Measurements from ENCODE around the gene OCRL.
"Not testable (repeated sequence)": the region's sequence is repeated elsewhere in the genome, so short reads cannot be mapped to it uniquely, and the experiment has no call there.

The OCRL gene

GRCh38 chrX:129530410-129530809, 9.6 kb upstream of the OCRL start:
- DNase-seq (ENCODE audit: insufficient read length, low spot score) (no peak), FAIRE-seq (no peak)
- no peak for TF ChIP-seq POLR2AphosphoS5 (IDR thresholded peaks at IDR 0.05; ENCODE audit: low read depth, low read length)
- no peak for TF ChIP-seq TAF1 (IDR thresholded peaks at IDR 0.05; ENCODE audit: low read depth, low read length)
- no peak for TF ChIP-seq POU2F2 (IDR thresholded peaks at IDR 0.05; ENCODE audit: low read depth, low read length)
- TF ChIP-seq POLR2A (IDR thresholded peaks at IDR 0.05; ENCODE audit: low read depth, low read length): no peak
- TF ChIP-seq SPI1 (IDR thresholded peaks at IDR 0.05; ENCODE audit: low read depth, low read length): no peak
- no peak for TF ChIP-seq PAX5 (IDR thresholded peaks at IDR 0.05; ENCODE audit: insufficient read depth, low read length, severe bottlenecking)

DNA sequence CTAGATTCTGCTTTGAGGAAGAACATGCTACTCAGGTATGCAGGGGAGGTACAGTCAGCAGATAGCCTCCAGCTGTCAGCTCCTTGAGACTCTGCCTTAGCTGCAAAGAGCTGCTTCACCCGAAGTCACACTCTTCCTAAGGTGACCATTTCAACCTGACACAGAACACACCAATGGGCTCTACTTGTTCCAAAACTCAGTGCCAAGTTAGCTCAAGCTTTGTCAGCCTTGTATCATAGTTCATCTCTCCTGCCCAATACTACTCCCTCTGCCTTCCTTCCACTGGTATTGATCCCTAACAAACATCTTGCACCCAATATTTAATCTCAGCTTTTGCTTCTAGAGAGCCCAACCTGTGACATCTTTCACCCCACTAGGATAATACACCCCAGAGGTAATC, 8.9 kb upstream of the OCRL start:
- FAIRE-seq: no peak
- DNase-seq (ENCODE audit: insufficient read length, low spot score): no peak
- no peak for TF ChIP-seq POLR2AphosphoS5 (IDR thresholded peaks at IDR 0.05; ENCODE audit: low read depth, low read length)
- no peak for TF ChIP-seq POLR2A (IDR thresholded peaks at IDR 0.05; ENCODE audit: low read depth, low read length)

DNA sequence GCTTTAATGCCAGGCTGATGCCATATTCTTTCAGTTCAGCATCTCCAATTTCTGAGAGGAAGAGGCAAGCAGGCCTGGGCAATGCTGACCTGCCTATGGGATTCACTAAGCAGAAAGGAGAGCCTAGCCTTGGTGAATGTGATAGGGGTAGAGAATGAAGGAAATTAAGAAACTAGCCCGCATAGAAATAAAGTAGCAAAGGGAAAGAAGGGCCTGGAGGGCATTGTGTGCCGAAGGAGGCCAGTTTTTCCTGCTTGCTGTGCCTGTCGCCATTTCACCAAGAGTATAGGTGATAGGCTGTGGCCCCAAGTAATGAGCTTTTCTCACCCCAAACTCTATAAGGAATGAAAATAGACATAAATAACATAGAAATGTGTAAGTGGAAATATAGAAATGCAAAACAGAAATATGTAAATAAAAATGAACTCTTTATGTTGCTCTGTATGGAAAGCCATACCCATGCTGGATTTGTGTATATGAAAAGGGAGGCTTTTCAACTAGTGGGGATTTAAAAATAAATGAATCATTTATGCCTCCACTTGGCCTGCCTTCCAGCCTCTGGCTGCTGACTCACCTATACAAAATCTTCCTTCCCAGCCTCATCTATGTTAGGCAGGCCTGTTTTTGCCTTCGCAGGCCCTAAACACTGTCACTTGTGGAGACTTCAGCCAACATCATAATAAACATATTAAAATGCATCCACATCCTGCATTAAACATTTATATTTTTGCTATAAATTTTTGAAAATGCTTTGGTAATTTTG, 5.1 kb upstream of the OCRL start:
- FAIRE-seq (no peak), DNase-seq (ENCODE audit: insufficient read length, low spot score) (no peak)
- TF ChIP-seq SPI1 (IDR thresholded peaks at IDR 0.05; ENCODE audit: low read depth, low read length) (no peak), PAX5 (IDR thresholded peaks at IDR 0.05; ENCODE audit: insufficient read depth, low read length, severe bottlenecking) (no peak), POLR2A (IDR thresholded peaks at IDR 0.05; ENCODE audit: low read depth, low read length) (no peak), POLR2AphosphoS5 (IDR thresholded peaks at IDR 0.05; ENCODE audit: low read depth, low read length) (no peak), POU2F2 (IDR thresholded peaks at IDR 0.05; ENCODE audit: low read depth, low read length) (no peak), TAF1 (IDR thresholded peaks at IDR 0.05; ENCODE audit: low read depth, low read length) (no peak)

DNA sequence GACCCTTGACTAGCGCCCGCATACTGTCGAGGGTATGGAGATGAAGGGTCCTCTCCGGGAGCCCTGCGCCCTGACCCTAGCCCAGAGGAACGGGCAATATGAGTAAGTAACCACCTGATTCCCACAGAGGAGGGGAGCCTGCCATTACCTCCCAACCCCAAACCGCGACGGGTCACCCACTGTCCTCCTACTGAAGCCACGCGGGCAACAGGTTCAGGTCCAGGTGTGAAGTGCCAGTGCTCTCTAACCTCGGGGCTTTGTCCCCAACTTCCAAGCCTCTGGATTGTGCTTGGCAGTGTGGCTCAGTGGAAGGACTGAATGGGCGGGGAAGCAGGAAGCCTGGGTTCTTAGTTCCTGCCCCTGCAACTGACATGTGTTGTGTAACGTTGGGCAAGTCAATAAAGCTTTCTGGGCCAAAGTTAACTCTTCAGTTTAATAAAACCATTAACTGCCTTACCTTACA, 694 bp downstream of the OCRL start:
- DNase-seq (ENCODE audit: insufficient read length, low spot score) (no peak), FAIRE-seq (peak; percentile 78)
- TF ChIP-seq SPI1 (IDR thresholded peaks at IDR 0.05; ENCODE audit: low read depth, low read length) (no peak), POU2F2 (IDR thresholded peaks at IDR 0.05; ENCODE audit: low read depth, low read length) (no peak), PAX5 (IDR thresholded peaks at IDR 0.05; ENCODE audit: insufficient read depth, low read length, severe bottlenecking) (no peak), POLR2AphosphoS5 (IDR thresholded peaks at IDR 0.05; ENCODE audit: low read depth, low read length) (no peak), TAF1 (IDR thresholded peaks at IDR 0.05; ENCODE audit: low read depth, low read length) (no peak), POLR2A (IDR thresholded peaks at IDR 0.05; ENCODE audit: low read depth, low read length) (no peak)

GRCh38 chrX:129544780-129545179, 4.7 kb downstream of the OCRL start:
- TF ChIP-seq POLR2A (IDR thresholded peaks at IDR 0.05; ENCODE audit: low read depth, low read length): no peak
- TF ChIP-seq TAF1 (IDR thresholded peaks at IDR 0.05; ENCODE audit: low read depth, low read length): no peak
- TF ChIP-seq POLR2AphosphoS5 (IDR thresholded peaks at IDR 0.05; ENCODE audit: low read depth, low read length): no peak
- no peak for TF ChIP-seq PAX5 (IDR thresholded peaks at IDR 0.05; ENCODE audit: insufficient read depth, low read length, severe bottlenecking)
- TF ChIP-seq SPI1 (IDR thresholded peaks at IDR 0.05; ENCODE audit: low read depth, low read length): no peak
- TF ChIP-seq POU2F2 (IDR thresholded peaks at IDR 0.05; ENCODE audit: low read depth, low read length): no peak
- FAIRE-seq: peak; percentile 43
- no peak for DNase-seq (ENCODE audit: insufficient read length, low spot score)

- no peak for TF ChIP-seq POLR2AphosphoS5 (IDR thresholded peaks at IDR 0.05; ENCODE audit: low read depth, low read length)
- TF ChIP-seq SPI1 (IDR thresholded peaks at IDR 0.05; ENCODE audit: low read depth, low read length): no peak
- no peak for TF ChIP-seq POLR2A (IDR thresholded peaks at IDR 0.05; ENCODE audit: low read depth, low read length)
- no peak for TF ChIP-seq POU2F2 (IDR thresholded peaks at IDR 0.05; ENCODE audit: low read depth, low read length)
- TF ChIP-seq TAF1 (IDR thresholded peaks at IDR 0.05; ENCODE audit: low read depth, low read length): no peak
- TF ChIP-seq PAX5 (IDR thresholded peaks at IDR 0.05; ENCODE audit: insufficient read depth, low read length, severe bottlenecking): no peak
- FAIRE-seq (no peak), DNase-seq (ENCODE audit: insufficient read length, low spot score) (no peak)
These were observed 5.3 kb downstream of the OCRL start for GRCh38 chrX:129545408-129545807.

- TF ChIP-seq POLR2AphosphoS5 (IDR thresholded peaks at IDR 0.05; ENCODE audit: low read depth, low read length) (no peak), SPI1 (IDR thresholded peaks at IDR 0.05; ENCODE audit: low read depth, low read length) (no peak), PAX5 (IDR thresholded peaks at IDR 0.05; ENCODE audit: insufficient read depth, low read length, severe bottlenecking) (no peak), TAF1 (IDR thresholded peaks at IDR 0.05; ENCODE audit: low read depth, low read length) (no peak), POU2F2 (IDR thresholded peaks at IDR 0.05; ENCODE audit: low read depth, low read length) (no peak), POLR2A (IDR thresholded peaks at IDR 0.05; ENCODE audit: low read depth, low read length) (no peak)
- no peak for FAIRE-seq
- DNase-seq (ENCODE audit: insufficient read length, low spot score): no peak
These were observed 9.1 kb downstream of the OCRL start for GRCh38 chrX:129549124-129549523.

DNA sequence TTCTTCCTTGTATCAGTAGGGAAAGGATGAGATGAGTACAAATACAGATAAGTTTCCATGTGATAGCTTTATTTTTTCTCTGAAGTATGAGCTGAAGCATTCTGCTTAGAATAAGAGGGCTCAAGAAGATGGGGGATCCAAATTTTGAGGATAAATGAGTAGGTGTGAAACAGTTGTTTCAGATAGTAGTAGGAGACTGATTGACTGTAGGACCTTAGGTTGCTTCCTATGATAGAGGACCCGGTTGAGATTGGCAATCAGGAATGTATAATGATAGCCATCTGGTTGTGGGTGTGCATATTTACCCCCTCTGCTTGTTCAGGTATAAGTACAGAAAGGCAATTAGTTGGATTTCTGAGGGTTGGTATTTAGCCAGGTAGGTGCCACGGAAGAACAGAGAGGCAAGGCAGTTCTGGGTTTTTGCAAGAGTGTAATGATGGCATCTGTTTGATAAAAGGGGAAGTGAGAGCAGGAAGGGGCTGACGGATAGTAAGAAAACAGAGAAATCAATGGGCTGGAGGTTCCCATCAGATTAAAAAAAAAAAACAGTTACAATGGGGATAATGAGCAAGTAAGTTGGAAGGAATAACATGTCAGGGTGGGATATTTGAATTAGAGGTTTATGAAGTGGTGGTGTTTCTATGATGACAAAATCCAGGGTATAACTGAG, 13.7 kb downstream of the OCRL start:
- TF ChIP-seq PAX5 (IDR thresholded peaks at IDR 0.05; ENCODE audit: insufficient read depth, low read length, severe bottlenecking) (no peak), SPI1 (IDR thresholded peaks at IDR 0.05; ENCODE audit: low read depth, low read length) (peak; percentile 97)
- peak; percentile 57 for FAIRE-seq
- DNase-seq (ENCODE audit: insufficient read length, low spot score): no peak

DNA sequence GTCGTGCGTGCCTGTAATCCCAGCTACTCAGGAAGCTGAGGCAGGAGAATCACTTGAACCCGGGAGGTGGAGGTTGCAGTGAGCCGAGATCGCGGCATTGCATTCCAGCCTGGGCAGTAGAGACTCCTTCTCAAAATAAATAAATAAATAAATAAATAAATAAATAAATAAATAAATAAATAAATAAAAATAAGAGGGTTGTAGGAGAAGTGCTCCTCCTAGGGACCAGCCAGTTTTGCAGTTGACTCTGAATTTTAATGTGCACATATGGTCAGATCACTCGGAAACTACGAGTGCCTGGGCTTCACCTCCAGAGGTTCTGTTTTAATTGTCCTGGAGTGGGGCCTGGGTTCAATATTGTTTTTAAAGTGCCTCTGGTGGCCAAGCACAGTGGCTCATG, 14.8 kb downstream of the OCRL start:
- not testable (repeated sequence) for DNase-seq (ENCODE audit: insufficient read length, low spot score); FAIRE-seq

- no peak for FAIRE-seq
These were observed 16.8 kb downstream of the OCRL start for GRCh38 chrX:129556806-129557315.

More at GRCh38 chrX:129556806-129557315, 16.8 kb downstream of the OCRL start:
- no peak for TF ChIP-seq POU2F2 (IDR thresholded peaks at IDR 0.05; ENCODE audit: low read depth, low read length)
- TF ChIP-seq SPI1 (IDR thresholded peaks at IDR 0.05; ENCODE audit: low read depth, low read length): peak; percentile 59
- no peak for DNase-seq (ENCODE audit: insufficient read length, low spot score)

All from GM12891 (cell line).